HEK293 (cell line): ENCODE measurements around the gene NDUFB10.

Source experiments
- GLI2 ChIP-seq: fragments of 450-650 bp; formaldehyde crosslinking; IDR thresholded peaks from 2 replicates; pipeline ENCODE4; 2017; ENCODE audit warnings: missing biosample characterization, missing genetic modification characterization, low read depth, borderline replicate concordance
- KLF16 ChIP-seq: fragments of 450-650 bp; formaldehyde crosslinking; IDR thresholded peaks from 2 replicates; pipeline ENCODE4 v1.5.1; 2017; ENCODE audit warnings: missing biosample characterization, missing genetic modification characterization
- MEIS1 ChIP-seq: sonication (generic); formaldehyde crosslinking; IDR thresholded peaks from 2 replicates; pipeline ENCODE4 v1.8.1; 2022; ENCODE audit warnings: missing genetic modification reagents, mild to moderate bottlenecking, borderline replicate concordance
- RBAK ChIP-seq: fragments of 450-650 bp; formaldehyde crosslinking; IDR thresholded peaks from 2 replicates; pipeline ENCODE4 v1.5.1; 2016; ENCODE audit warnings: missing biosample characterization, missing genetic modification characterization
- SALL2 ChIP-seq: fragments of 450-650 bp; formaldehyde crosslinking; IDR thresholded peaks from 2 replicates; pipeline ENCODE4 v1.5.0; 2017; ENCODE audit warnings: missing biosample characterization, mild to moderate bottlenecking, missing genetic modification characterization, borderline replicate concordance
- ZBTB20 ChIP-seq: fragments of 450-650 bp; formaldehyde crosslinking; IDR thresholded peaks from 2 replicates; pipeline ENCODE4 v1.5.1; 2016; ENCODE audit warnings: missing biosample characterization, missing genetic modification characterization
- ZBTB49 ChIP-seq: fragments of 450-650 bp; formaldehyde crosslinking; IDR thresholded peaks from 2 replicates; pipeline ENCODE4 v1.5.1; 2016; ENCODE audit warnings: missing biosample characterization, missing genetic modification characterization, low read depth
- ZBTB8A ChIP-seq: fragments of 450-650 bp; formaldehyde crosslinking; IDR thresholded peaks from 2 replicates; pipeline ENCODE4 v1.5.1; 2016; ENCODE audit warnings: missing biosample characterization, missing genetic modification characterization
- ZFP3 ChIP-seq: fragments of 450-650 bp; formaldehyde crosslinking; IDR thresholded peaks from 2 replicates; pipeline ENCODE4 v1.5.1; 2016; ENCODE audit warnings: low read depth, missing biosample characterization, missing genetic modification characterization
- ZNF138 ChIP-seq: fragments of 450-650 bp; formaldehyde crosslinking; IDR thresholded peaks from 2 replicates; pipeline ENCODE4 v1.5.1; 2016; ENCODE audit warnings: missing biosample characterization, missing genetic modification characterization, borderline replicate concordance
- ZNF140 ChIP-seq: fragments of 450-650 bp; formaldehyde crosslinking; IDR thresholded peaks from 2 replicates; pipeline ENCODE4 v1.5.1; 2016; ENCODE audit warnings: missing biosample characterization, missing genetic modification characterization
- ZNF16 ChIP-seq: fragments of 450-650 bp; formaldehyde crosslinking; IDR thresholded peaks from 2 replicates; pipeline ENCODE4 v1.5.1; 2016; ENCODE audit warnings: low read depth, missing biosample characterization, missing genetic modification characterization
- ZNF169 ChIP-seq: fragments of 450-650 bp; formaldehyde crosslinking; IDR thresholded peaks from 2 replicates; pipeline ENCODE4 v1.5.1; 2016; ENCODE audit warnings: missing biosample characterization, missing genetic modification characterization
- ZNF2 ChIP-seq: fragments of 450-650 bp; formaldehyde crosslinking; IDR thresholded peaks from 2 replicates; pipeline ENCODE4 v1.5.1; 2016; ENCODE audit warnings: missing biosample characterization, missing genetic modification characterization
- ZNF214 ChIP-seq: fragments of 450-650 bp; formaldehyde crosslinking; IDR thresholded peaks from 2 replicates; pipeline ENCODE4 v1.5.1; 2017; ENCODE audit warnings: missing biosample characterization, mild to moderate bottlenecking, missing genetic modification characterization, borderline replicate concordance
- ZNF221 ChIP-seq: fragments of 450-650 bp; formaldehyde crosslinking; IDR thresholded peaks from 2 replicates; pipeline ENCODE4 v1.5.1; 2017; ENCODE audit warnings: missing biosample characterization, missing genetic modification characterization, borderline replicate concordance
- ZNF23 ChIP-seq: fragments of 450-650 bp; formaldehyde crosslinking; IDR thresholded peaks from 2 replicates; pipeline ENCODE4 v1.5.1; 2016; ENCODE audit warnings: missing biosample characterization, missing genetic modification characterization, borderline replicate concordance
- ZNF239 ChIP-seq: fragments of 450-650 bp; formaldehyde crosslinking; IDR thresholded peaks from 2 replicates; pipeline ENCODE4 v1.5.1; 2016; ENCODE audit warnings: missing biosample characterization, missing genetic modification characterization
- ZNF24 ChIP-seq: fragments of 450-650 bp; formaldehyde crosslinking; IDR thresholded peaks from 2 replicates; pipeline ENCODE4 v1.5.1; 2016; ENCODE audit warnings: missing biosample characterization, missing genetic modification characterization
- ZNF292 ChIP-seq: fragments of 450-650 bp; formaldehyde crosslinking; IDR thresholded peaks from 2 replicates; pipeline ENCODE4 v1.5.1; 2016; ENCODE audit warnings: low read depth, missing biosample characterization, missing genetic modification characterization, borderline replicate concordance
- ZNF433 ChIP-seq: fragments of 450-650 bp; formaldehyde crosslinking; IDR thresholded peaks from 2 replicates; pipeline ENCODE4 v1.5.1; 2016; ENCODE audit warnings: missing biosample characterization, missing genetic modification characterization, low read depth
- ZNF518A ChIP-seq: fragments of 450-650 bp; formaldehyde crosslinking; conservative IDR thresholded peaks from 2 replicates; pipeline ENCODE4 v1.5.1; 2016; ENCODE audit warnings: low read depth, missing biosample characterization, missing genetic modification characterization
- ZNF560 ChIP-seq: fragments of 450-650 bp; formaldehyde crosslinking; IDR thresholded peaks from 2 replicates; pipeline ENCODE4 v1.5.1; 2017; ENCODE audit warnings: missing biosample characterization, missing genetic modification characterization, borderline replicate concordance
- ZNF571 ChIP-seq: fragments of 450-650 bp; formaldehyde crosslinking; IDR thresholded peaks from 2 replicates; pipeline ENCODE4 v1.5.0; 2017; ENCODE audit warnings: missing biosample characterization, missing genetic modification characterization
- ZNF600 ChIP-seq: fragments of 450-650 bp; formaldehyde crosslinking; IDR thresholded peaks from 2 replicates; pipeline ENCODE4 v1.5.1; 2016; ENCODE audit warnings: missing biosample characterization, missing genetic modification characterization
- ZNF624 ChIP-seq: fragments of 450-650 bp; formaldehyde crosslinking; IDR thresholded peaks from 2 replicates; pipeline ENCODE4 v1.5.1; 2017; ENCODE audit warnings: missing biosample characterization, missing genetic modification characterization
- ZNF626 ChIP-seq: fragments of 450-650 bp; sonication (Bioruptor Pico); formaldehyde crosslinking; IDR thresholded peaks from 2 replicates; pipeline ENCODE4 v1.5.1; 2018; ENCODE audit warnings: missing biosample characterization, missing genetic modification characterization, inconsistent platforms
- ZNF654 ChIP-seq: fragments of 450-650 bp; formaldehyde crosslinking; IDR thresholded peaks from 2 replicates; pipeline ENCODE4 v1.5.1; 2016; ENCODE audit warnings: low read depth, missing biosample characterization, missing genetic modification characterization
- ZNF670 ChIP-seq: fragments of 450-650 bp; formaldehyde crosslinking; IDR thresholded peaks from 2 replicates; pipeline ENCODE4 v1.5.1; 2016; ENCODE audit warnings: missing biosample characterization, missing genetic modification characterization, low read depth
- ZNF768 ChIP-seq: fragments of 450-650 bp; formaldehyde crosslinking; IDR thresholded peaks from 2 replicates; pipeline ENCODE4 v1.5.1; 2018; ENCODE audit warnings: missing biosample characterization, mild to moderate bottlenecking, missing genetic modification characterization
- ZNF837 ChIP-seq: fragments of 450-650 bp; formaldehyde crosslinking; IDR thresholded peaks from 2 replicates; pipeline ENCODE4 v1.5.1; 2016; ENCODE audit warnings: missing biosample characterization, missing genetic modification characterization
- TF ChIP-seq, protein P1 (sequence below): fragments of 450-650 bp; formaldehyde crosslinking; IDR thresholded peaks from 2 replicates; pipeline ENCODE4 v1.5.1; 2016; ENCODE audit warnings: missing biosample characterization, missing genetic modification characterization

The NDUFB10 gene

GRCh38 chr16:1923299-1924034 is 35.9 kb upstream of the NDUFB10 start (continued):
- TF ChIP-seq ZBTB49 (tag by site-specific recombination), result no peak
- no peak for TF ChIP-seq ZNF169 (tag by site-specific recombination)
- no peak; the same call in 1 of the 2 replicates for TF ChIP-seq ZNF2 (tag by site-specific recombination)
- no peak for TF ChIP-seq GLI2 (tag by site-specific recombination)
- no peak for TF ChIP-seq ZNF670 (tag by site-specific recombination)
- no peak for TF ChIP-seq ZNF837 (tag by site-specific recombination)
- TF ChIP-seq ZNF768 (tag by site-specific recombination), result no peak
- TF ChIP-seq RBAK (tag by site-specific recombination), result no peak
- TF ChIP-seq ZNF239 (tag by site-specific recombination), result no peak
- TF ChIP-seq ZNF654 (tag by site-specific recombination), result no peak
- no peak for TF ChIP-seq MEIS1 (CRISPR knock-in tag)
- TF ChIP-seq, protein P1, sequence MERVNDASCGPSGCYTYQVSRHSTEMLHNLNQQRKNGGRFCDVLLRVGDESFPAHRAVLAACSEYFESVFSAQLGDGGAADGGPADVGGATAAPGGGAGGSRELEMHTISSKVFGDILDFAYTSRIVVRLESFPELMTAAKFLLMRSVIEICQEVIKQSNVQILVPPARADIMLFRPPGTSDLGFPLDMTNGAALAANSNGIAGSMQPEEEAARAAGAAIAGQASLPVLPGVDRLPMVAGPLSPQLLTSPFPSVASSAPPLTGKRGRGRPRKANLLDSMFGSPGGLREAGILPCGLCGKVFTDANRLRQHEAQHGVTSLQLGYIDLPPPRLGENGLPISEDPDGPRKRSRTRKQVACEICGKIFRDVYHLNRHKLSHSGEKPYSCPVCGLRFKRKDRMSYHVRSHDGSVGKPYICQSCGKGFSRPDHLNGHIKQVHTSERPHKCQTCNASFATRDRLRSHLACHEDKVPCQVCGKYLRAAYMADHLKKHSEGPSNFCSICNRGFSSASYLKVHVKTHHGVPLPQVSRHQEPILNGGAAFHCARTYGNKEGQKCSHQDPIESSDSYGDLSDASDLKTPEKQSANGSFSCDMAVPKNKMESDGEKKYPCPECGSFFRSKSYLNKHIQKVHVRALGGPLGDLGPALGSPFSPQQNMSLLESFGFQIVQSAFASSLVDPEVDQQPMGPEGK, result peak; percentile 84
- TF ChIP-seq ZNF560 (tag by site-specific recombination), result no peak
- TF ChIP-seq ZNF571 (tag by site-specific recombination), result no peak
- no peak for TF ChIP-seq ZNF292 (tag by site-specific recombination)
- TF ChIP-seq ZNF518A (tag by site-specific recombination), result no peak
- no peak for TF ChIP-seq ZNF624 (tag by site-specific recombination)
- TF ChIP-seq ZNF214 (tag by site-specific recombination), result no peak
- no peak for TF ChIP-seq ZNF23 (tag by site-specific recombination)
- TF ChIP-seq ZNF221, result no peak
- peak; percentile 26; the same call in 1 of the 2 replicates for TF ChIP-seq ZBTB20 (tag by site-specific recombination)
- TF ChIP-seq ZNF600 (tag by site-specific recombination), result peak; percentile 48; the same call in 1 of the 2 replicates
- no peak for TF ChIP-seq ZFP3
- TF ChIP-seq ZNF138, result no peak
- peak; percentile 77 for TF ChIP-seq KLF16 (tag by site-specific recombination)
- TF ChIP-seq ZNF24 (tag by site-specific recombination), result no peak
- TF ChIP-seq ZNF433, result no peak
- TF ChIP-seq ZNF140 (tag by site-specific recombination), result no peak
- no peak for TF ChIP-seq ZNF626
- TF ChIP-seq ZBTB8A (tag by site-specific recombination), result peak; percentile 51
- no peak for TF ChIP-seq SALL2 (tag by site-specific recombination)
- no peak for TF ChIP-seq ZNF16 (tag by site-specific recombination)
